ENCODE data around the gene DNAH8.
"Not testable (repeated sequence)": the region's sequence is repeated elsewhere in the genome, so short reads cannot be mapped to it uniquely, and the experiment has no call there.

Gene DNAH8

GRCh38 chr6:38753707-38754106 is 38.6 kb downstream of the DNAH8 start:
- DNase-seq: no peak

- DNase-seq: no peak
Observed at GRCh38 chr6:38755207-38755606, 40.1 kb downstream of the DNAH8 start.

DNA sequence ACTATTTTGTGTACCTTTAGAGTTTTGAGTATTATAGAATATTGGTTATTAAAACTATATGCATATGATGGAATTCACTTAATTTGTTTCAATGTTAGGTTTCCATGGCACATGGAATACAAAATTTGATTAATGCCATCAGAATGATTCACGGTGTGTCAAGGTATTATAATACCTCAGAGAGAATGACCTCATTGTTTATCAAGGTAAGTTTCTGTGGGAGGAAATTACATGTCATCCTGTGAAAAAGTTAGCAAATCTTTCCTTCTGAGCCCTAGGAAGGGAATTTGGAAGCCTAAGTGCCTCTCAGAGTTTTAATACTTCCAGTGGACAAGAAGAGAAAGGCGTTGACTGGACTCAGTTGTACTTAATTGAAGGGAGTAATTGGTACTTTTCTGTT is 40.8 kb downstream of the DNAH8 start:
- no peak for DNase-seq

- DNase-seq: no peak
Observed at GRCh38 chr6:38760097-38760496, 45.0 kb downstream of the DNAH8 start.

DNA sequence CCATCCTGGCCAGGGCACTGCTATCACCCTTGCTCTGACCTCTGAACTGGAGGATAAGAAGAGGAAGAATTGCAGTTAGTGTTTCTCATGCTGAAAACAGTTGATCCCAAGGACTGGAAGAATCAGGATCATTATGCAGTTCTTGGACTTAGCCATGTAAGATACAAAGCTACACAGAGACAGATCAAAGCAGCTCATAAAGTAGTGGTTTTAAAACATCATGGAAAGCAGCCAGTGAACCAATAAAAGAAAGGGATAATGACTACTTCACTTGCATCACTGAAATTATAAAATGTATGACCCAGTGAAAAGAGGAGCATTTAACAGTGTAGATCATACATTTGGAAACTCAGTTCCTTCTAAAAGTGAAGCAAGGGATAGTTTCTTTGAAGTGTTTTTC is 47.7 kb downstream of the DNAH8 start:
- DNase-seq: no peak

GRCh38 chr6:38767560-38767959 is 52.4 kb downstream of the DNAH8 start:
- peak; percentile 59 for DNase-seq

GRCh38 chr6:38773338-38773737 is 58.2 kb downstream of the DNAH8 start:
- peak; percentile 45 for DNase-seq

- DNase-seq: peak; percentile 35
Observed at GRCh38 chr6:38774929-38775707, 60.0 kb downstream of the DNAH8 start.

DNA sequence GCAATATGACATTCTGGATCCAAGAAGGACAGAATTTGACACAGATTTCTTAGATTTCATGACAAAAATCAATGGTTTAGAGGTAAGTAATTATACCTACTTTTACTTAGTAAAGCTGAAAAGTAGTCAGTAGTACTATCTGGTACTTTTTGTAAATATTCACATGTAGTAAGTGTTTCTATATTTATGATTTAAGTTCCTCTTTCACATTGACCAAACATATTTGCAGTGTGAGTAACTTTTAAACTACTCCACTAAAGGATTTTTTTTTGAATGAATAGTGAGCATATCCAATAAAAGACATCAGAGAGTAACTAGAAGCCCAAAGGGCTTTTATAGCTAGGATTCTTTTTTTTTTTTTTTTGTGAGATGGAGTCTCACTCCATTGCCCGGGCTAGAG is 60.8 kb downstream of the DNAH8 start:
- no peak for DNase-seq

GRCh38 chr6:38776515-38776914 is 61.4 kb downstream of the DNAH8 start:
- no peak for DNase-seq

DNA sequence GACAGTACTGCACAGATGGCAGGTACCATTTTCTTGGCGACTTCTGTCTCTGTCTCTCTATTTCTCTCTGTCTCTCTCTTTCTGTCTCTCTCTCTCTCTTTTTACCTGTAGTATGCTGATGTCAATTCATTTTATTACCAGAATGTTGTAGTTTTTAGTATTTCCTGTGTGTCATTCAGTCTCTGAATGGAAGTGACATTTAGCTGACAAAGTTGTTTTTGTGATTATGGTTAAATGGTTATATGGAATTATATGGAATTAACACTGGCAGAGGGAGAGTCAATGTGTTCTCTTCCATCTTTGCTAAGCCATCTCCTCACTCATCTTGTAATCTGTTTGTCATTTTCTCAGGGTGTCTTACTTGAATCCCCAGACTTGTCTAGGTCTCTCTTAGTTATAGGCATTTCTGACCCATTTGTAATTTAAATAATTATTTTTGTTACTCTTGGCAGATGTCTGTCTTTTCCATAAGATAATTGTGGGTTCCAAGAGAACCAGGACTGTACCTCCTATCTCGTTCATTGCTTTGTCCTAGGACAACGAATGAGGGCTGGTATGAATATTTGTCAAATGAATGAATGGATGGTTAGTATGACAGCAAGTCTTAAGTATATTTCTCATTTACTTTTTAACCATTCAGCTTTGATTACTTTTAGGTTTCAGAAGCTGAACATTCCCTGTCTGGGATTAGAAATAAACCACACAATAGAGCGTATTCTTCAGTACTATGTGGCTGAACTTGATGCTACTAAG is 64.4 kb downstream of the DNAH8 start:
- no peak for DNase-seq

GRCh38 chr6:38782616-38783015 is 67.5 kb downstream of the DNAH8 start:
- no peak for DNase-seq

- no peak for DNase-seq
Observed at GRCh38 chr6:38783443-38784228, 68.5 kb downstream of the DNAH8 start.

GRCh38 chr6:38784506-38785235 is 69.6 kb downstream of the DNAH8 start:
- DNase-seq: no peak

DNA sequence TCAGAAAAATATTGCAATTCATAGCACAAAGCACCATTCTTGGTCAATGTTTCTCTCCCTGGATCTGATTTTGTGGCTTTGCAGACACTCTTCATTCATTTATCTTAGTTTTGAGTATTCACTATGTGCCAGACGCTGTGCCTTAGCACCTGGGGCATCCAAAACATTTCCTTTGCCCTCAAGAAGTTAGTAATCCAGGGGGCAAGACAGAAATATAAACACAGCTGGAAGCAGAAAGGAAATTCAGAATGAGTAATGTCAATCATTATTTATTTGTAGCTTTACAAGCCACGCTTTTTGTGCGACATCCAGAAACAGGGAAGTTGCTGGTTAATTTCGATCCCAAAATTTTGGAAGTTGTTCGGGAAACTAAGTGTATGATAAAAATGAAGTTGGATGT is 71.4 kb downstream of the DNAH8 start:
- no peak for DNase-seq

DNA sequence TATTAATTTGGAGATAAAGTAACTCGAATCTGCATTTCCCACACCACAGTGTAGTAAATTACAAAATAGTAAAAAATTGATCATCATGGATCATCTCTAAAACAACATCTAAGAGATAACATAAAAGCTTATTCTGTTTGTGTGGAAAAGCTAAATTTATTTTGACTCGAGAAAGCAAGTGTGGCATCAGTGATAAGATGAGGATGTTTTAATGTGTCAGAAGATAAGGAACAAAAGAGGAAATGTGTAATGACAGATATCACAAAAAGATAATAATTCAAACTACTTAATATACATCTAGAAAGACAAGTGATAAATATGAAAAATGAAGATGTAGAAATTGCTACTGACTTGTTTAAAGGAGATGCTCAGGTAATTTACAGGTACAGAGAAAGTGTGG is 74.1 kb downstream of the DNAH8 start:
- no peak for DNase-seq

- DNase-seq: no peak
Observed at GRCh38 chr6:38792356-38792755, 77.2 kb downstream of the DNAH8 start.

- DNase-seq: no peak
Observed at GRCh38 chr6:38794682-38795081, 79.6 kb downstream of the DNAH8 start.

DNA sequence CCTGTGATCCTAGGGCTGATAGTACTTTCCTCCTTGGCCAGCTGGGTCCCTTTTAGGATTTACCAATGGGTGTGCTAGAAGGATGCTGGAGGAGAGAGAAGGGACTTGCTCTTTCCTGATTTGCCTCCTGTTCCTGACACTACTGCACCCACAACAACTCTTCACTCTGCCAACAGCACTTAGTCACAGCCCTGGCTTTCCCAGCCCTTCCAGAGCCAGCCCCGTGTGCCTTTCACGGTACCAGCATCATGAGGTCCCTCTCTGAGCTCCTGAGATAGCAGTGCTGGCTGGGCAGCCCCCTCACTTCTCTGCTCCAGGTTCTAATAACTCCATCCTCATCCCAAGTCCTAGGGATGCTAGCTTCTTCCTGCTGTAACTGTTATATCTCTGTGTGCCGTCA is 80.9 kb downstream of the DNAH8 start:
- no peak for DNase-seq

DNA sequence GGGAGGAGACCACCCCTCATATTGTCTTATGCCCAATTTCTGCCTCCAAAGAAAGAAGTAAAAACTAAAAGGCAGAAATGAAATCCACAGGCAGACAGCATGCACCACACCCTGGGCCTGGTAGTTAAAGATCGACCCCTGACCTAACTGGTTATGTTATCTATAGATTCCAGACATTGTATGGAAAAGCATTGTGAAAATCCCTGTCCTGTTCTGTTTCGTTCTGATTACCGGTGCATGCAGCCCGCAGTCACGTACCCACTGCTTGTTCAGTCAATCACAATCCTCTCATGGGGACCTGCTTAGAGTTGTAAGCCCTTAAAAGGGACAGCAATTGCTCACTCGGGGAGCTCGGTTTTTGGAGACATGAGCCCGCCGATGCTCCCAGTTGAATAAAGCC is 81.3 kb downstream of the DNAH8 start:
- not testable (repeated sequence) for DNase-seq

DNA sequence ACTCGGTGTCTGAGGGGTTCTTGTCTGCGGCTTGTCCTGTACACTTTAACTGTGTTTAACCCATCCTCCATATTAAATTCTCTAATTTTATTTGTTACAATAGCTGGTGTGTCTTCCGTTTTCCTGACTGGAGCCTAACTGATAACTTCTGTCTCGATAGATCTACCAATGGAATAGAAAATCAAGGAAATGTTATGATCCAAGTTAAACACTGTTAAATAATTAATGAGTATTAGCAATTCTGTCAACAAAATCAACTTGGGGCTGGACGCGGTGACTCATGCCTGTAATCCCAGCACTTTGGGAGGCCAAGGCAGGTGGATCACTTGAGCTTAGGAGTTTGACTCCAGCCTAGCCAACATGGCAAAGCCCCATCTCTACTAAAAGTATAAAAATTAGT is 81.7 kb downstream of the DNAH8 start:
- no peak for DNase-seq

GRCh38 chr6:38797391-38797790 is 82.3 kb downstream of the DNAH8 start:
- no peak for DNase-seq

All from activated CD4-positive, alpha-beta T cell treated with anti-CD3 and anti-CD28 coated beads, Interleukin-2, Interleukin-6, amounts not matched to agents 100 ng/mL and 50 ng/mL, durations not matched to agents 16 hours and 8 hours (primary cell).